K562 (cell line): ENCODE results near the gene NINJ1. TPM values are rescaled to one million over a fixed set of nuclear protein-coding genes. Genes with fewer than 3 reads are reported as not detected.
A peak's percentile ranks its signal among the peaks of the same experiment; 100 is the strongest.

Experiments used
- ATAC-seq: fragments of 200-7000 bp; cut with Tn5 transposase; 3 replicates; pipeline ENCODE4 v1.9.1; 2020; ENCODE audit warnings: moderate library complexity
- BruUV-seq: library from RNA; stranded (reverse); fragments of 400-500 nt; replicated peaks from 2 replicates; lab custom pipeline; 2021; lab: Mats Ljungman, UMichigan
- CTCF ChIA-PET: fragments of 300-600 bp; formaldehyde crosslinking; extraction: SDS; loops from one replicate; lab custom pipeline; 2021; ENCODE audit warnings: low intra/inter-chr PET ratio; lab: Yijun Ruan, JAX
- POLR2A ChIA-PET: fragments of 300-600, 350-650 bp; sonication (Branson Sonifier 250); formaldehyde crosslinking; extraction: SDS; loops from one replicate; lab custom pipeline; 2021; ENCODE audit warnings: antibody characterized with exemption, inconsistent platforms; lab: Yijun Ruan, JAX
- DNase-seq, 4 experiments: peaks; one replicate each; pipeline versions ENCODE4 v3.0.0 to v3.0.0-alpha.2; 2011 to 2018; ENCODE audit warnings: low spot score in 3 of 4, mixed read lengths in 3 of 4; ENCODE audit errors: extremely low read depth in 1 of 4
- FAIRE-seq: peaks from 2 replicates; lab custom pipeline; 2011; peaks lifted over from hg19 to GRCh38; lab: Jason Lieb, UNC
- H2AFZ ChIP-seq: 2 replicates; pipeline ENCODE4 v1.6.0; 2011; ENCODE audit warnings: low read depth, low read length, control low read depth, inconsistent platforms
- H3K27ac ChIP-seq: fragments of 200-600 bp; 3 replicates; pipeline ENCODE4 v1.8.0; 2011; ENCODE audit warnings: low read depth, mild to moderate bottlenecking, control low read depth, inconsistent platforms, low read length, moderate library complexity, mixed read lengths; ENCODE audit errors: extremely low read depth
- H3K27me3 ChIP-seq, 2 experiments: fragments of 300-600 bp in 1 of 2; 2 replicates in 1 of 2; 3 replicates in 1 of 2; pipeline versions ENCODE4 v1.6.0 to v1.8.0; 2011; ENCODE audit warnings: inconsistent platforms in 2 of 2, low read length in 2 of 2, mild to moderate bottlenecking in 1 of 2, mixed read lengths in 1 of 2, moderate library complexity in 1 of 2; ENCODE audit not compliant: control insufficient read depth in 2 of 2, insufficient read depth in 2 of 2
- H3K36me3 ChIP-seq: fragments of 300-600 bp; 3 replicates; pipeline ENCODE4 v1.8.0; 2011; ENCODE audit warnings: mild to moderate bottlenecking, low read length, inconsistent platforms; ENCODE audit not compliant: control insufficient read depth, insufficient read depth
- H3K4me1 ChIP-seq, 2 experiments: fragments of 200-600 bp in 1 of 2; replicated peaks in 1 of 2; 2 replicates in 1 of 2; 3 replicates in 1 of 2; pipeline versions ENCODE4 v1.5.1 to v1.8.0; 2011; ENCODE audit warnings: inconsistent platforms in 2 of 2, low read length in 2 of 2, mild to moderate bottlenecking in 1 of 2, mixed read lengths in 1 of 2, moderate library complexity in 1 of 2; ENCODE audit not compliant: control insufficient read depth in 2 of 2, insufficient read depth in 2 of 2
- H3K4me2 ChIP-seq: 2 replicates; pipeline ENCODE4 v1.6.1; 2011; ENCODE audit warnings: low read length, control low read depth, inconsistent platforms, mixed read lengths; ENCODE audit not compliant: insufficient read depth
- H3K4me3 ChIP-seq: fragments of 200-600 bp; sonication (generic), shearing (Covaris generic); 2 replicates; pipeline ENCODE4 v1.5.1; 2016; ENCODE audit warnings: control low read depth, inconsistent platforms
- H3K79me2 ChIP-seq: fragments of 200-600 bp; 3 replicates; pipeline ENCODE4 v1.8.0; 2011; ENCODE audit warnings: low read length, inconsistent platforms; ENCODE audit not compliant: control insufficient read depth, insufficient read depth
- H3K9ac ChIP-seq, 2 experiments: 2 replicates each; pipeline versions ENCODE4 v1.6.0 to v1.6.1; 2011; ENCODE audit warnings: low read depth in 2 of 2, low read length in 2 of 2, control low read depth in 1 of 2, inconsistent platforms in 1 of 2, mild to moderate bottlenecking in 1 of 2, mixed read lengths in 1 of 2; ENCODE audit not compliant: insufficient read depth in 1 of 2
- H3K9me1 ChIP-seq: one replicate; pipeline ENCODE4 v1.6.0; 2011; ENCODE audit warnings: inconsistent platforms, mild to moderate bottlenecking, low read length, moderate library complexity; ENCODE audit not compliant: control insufficient read depth, insufficient read depth
- H3K9me3 ChIP-seq: replicated peaks from 2 replicates; pipeline ENCODE4 v1.5.1; 2011; ENCODE audit warnings: low read depth, low read length, inconsistent platforms; ENCODE audit not compliant: control insufficient read depth, insufficient read depth
- H4K20me1 ChIP-seq: replicated peaks from 2 replicates; pipeline ENCODE4 v1.6.1; 2011; ENCODE audit warnings: low read length, inconsistent platforms, mixed read lengths; ENCODE audit not compliant: control insufficient read depth, insufficient read depth
- POLR2G ChIP-seq: fragments of 200-400 bp; formaldehyde crosslinking; IDR thresholded peaks from 2 replicates; pipeline ENCODE4 v1.6.1; 2017; ENCODE audit warnings: low read depth, mild to moderate bottlenecking, antibody characterized with exemption, low read length, moderate library complexity
- SPI1 ChIP-seq: IDR thresholded peaks from 2 replicates; pipeline ENCODE4 v1.6.1; 2011; ENCODE audit warnings: low read depth, low read length, control low read depth, borderline replicate concordance
- WGBS: fragments of 100-300 bp; shearing (Covaris generic); methylation state at CpG from one replicate; pipeline ENCODE4 v1.1.6; 2016; ENCODE audit warnings: low coverage, mixed read lengths; ENCODE audit not compliant: insufficient coverage; ENCODE audit errors: missing lambda C conversion rate; 5-methylcytosine and 5-hydroxymethylcytosine counted together
- in situ Hi-C: fragments of 300-500 bp; cut with MboI; formaldehyde crosslinking; loops from 4 replicates; pipeline ENCODE4 v1.15.0; 2018; ENCODE audit warnings: inconsistent platforms, mixed read lengths
- intact Hi-C: fragments of 100-400 bp; cut with micrococcal nuclease; formaldehyde crosslinking; loops from 2 replicates; pipeline ENCODE4 v1.14.2; 2022
- polyA plus RNA-seq, 8 experiments: library from polyadenylated mRNA; depleted of rRNA in 4 of 8; stranded (reverse) in 5 of 8; unstranded in 3 of 8; fragments of >200 nt; fragmentation: Nextera tagmentation in 2 of 8; fragmentation: Illumina TruSeq in 1 of 8; extraction: Ambion mirVana in 2 of 8; extraction: Trizol in 1 of 8; gene quantifications; 2 replicates each; pipeline versions ENCODE4 v1.2.1 to v1.2.3, GENCODE V29; 2011 to 2014; ENCODE audit warnings: inconsistent platforms in 1 of 8, missing spikeins in 1 of 8
- total RNA-seq, 7 experiments: library from RNA; depleted of rRNA in 6 of 7; stranded (reverse); fragments of >200 nt in 6 of 7; fragmentation: Illumina TruSeq in 2 of 7; extraction: Trizol in 2 of 7; gene quantifications; 2 replicates each; pipeline versions ENCODE4 v1.2.1 to v1.2.3, GENCODE V29; 2011 to 2021; ENCODE audit warnings: low replicate concordance in 1 of 7
- TF ChIP-seq, protein P1 (sequence below), 3 experiments: fragments of 200-800 bp in 1 of 3; fragments of 250-450 bp in 1 of 3; fragments of 450-650 bp in 1 of 3; sonication (Bioruptor Pico) in 1 of 3; sonication (Bioruptor generic) in 1 of 3; formaldehyde crosslinking in 1 of 3; IDR thresholded peaks; 2 replicates each; pipeline versions ENCODE4 v1.6.1 to v1.8.0; 2016 to 2022; ENCODE audit warnings: mild to moderate bottlenecking in 2 of 3, missing genetic modification characterization in 2 of 3, missing compliant biosample characterization in 1 of 3, moderate library complexity in 1 of 3

The NINJ1 gene
- total and polyA plus RNA-seq, 9 of the 15 experiments (the other 6 are each of a cell fraction or from before 2014, with no cell fraction given) = 0.13 to 8.4 (median 4.9) TPM

DNA sequence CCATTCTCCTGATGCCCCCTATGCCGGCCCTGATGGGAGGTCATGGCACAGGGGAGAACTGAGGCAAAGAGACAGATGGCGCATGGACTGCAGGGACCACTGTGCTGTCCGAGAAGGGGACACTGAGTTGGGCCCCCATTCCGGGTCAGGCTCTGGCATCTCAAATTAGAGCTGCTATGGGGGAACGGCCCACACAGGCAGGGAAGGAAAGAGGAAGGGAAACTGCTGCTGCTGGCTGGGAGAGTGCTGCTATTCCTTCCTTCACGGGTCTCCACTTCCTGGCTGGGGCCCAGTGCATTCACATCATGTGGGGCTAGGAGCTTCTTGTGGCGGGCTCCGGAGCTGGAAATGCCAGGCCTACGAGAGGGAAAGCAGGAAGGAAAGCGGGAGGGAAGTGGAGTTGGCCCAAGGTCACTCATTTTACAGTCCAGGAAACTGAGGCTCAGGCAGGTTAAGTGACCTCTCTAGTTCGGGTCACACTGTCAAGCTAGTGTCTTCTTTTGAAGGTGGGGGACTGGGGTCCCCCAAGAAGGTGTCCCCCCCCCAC lies 39.3 kb downstream of the NINJ1 start (continued):
- TF ChIP-seq SPI1 = peak; percentile 60; the same call in 1 of the 2 replicates

DNA sequence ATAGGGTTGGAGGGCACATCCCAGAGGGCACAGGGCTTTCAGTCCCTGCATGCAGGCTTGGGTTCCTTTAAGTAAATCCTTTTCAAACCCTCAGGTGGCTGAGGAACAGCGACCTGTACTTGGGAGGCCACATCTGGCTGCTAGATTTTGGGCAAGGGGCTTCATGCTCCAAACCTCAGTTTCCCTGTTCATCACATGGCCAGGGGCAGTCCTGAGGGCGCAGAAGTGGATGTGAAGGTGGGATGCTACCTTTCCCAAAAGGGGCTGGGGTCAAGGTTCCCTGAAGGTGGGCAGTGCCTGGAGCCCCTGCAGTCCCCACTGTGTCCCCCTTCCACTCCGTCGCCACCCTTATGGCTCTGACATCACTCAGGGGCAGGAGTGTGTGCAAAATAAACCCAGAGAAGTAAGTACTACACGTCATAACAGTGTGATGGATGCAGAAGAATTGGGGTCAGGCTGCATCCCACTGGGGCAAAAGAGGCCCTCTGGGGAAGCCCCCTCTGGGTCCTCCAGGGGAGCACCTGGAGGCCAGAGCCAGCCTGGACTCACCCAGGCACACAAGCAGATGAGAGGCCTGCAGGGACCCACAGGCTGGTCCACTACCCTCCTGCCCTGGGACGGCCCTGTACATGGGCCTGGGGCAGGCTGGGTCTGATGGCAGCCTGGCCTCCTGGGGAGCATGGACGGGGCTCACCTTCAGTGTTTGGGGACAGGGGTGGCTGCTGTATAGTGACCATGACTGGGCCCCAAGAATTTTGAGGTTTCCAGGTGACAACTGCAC lies 40.0 kb downstream of the NINJ1 start:
- FAIRE-seq = no peak

More for the DNA sequence above, 40.0 kb downstream of the NINJ1 start:
- 84% methylated on average over 7 of the region's 7 CpGs for WGBS
- intact Hi-C loops = no loop called here
- Histone ChIP-seq H2AFZ (no peak overlapping the region), H3K9me3 (no peaks in the 10 kb centered on the region; the same call in 1 of the 2 replicates), H3K27ac (no peak overlapping the region; the same call in 2 of the 3 replicates), H4K20me1 (no peaks in the 10 kb centered on the region), H3K27me3 (no peaks in the 10 kb centered on the region), H3K4me1 (peaks cover 28 to 43% of the 10 kb centered on the region in 2 experiments)
- ATAC-seq = no peak
- ChIA-PET CTCF (no interaction called here), POLR2A (interaction anchor here (1.1 kb wide), 1 partner anchor 8 kb away, joined by 5 read pairs; no protein-coding TSS in a partner anchor)
- in situ Hi-C loops = no loop called here
- TF ChIP-seq POLR2G = 0 out of 2 replicates have a peak, but pooled peaks have one; percentile 40
- TF ChIP-seq, protein P1, sequence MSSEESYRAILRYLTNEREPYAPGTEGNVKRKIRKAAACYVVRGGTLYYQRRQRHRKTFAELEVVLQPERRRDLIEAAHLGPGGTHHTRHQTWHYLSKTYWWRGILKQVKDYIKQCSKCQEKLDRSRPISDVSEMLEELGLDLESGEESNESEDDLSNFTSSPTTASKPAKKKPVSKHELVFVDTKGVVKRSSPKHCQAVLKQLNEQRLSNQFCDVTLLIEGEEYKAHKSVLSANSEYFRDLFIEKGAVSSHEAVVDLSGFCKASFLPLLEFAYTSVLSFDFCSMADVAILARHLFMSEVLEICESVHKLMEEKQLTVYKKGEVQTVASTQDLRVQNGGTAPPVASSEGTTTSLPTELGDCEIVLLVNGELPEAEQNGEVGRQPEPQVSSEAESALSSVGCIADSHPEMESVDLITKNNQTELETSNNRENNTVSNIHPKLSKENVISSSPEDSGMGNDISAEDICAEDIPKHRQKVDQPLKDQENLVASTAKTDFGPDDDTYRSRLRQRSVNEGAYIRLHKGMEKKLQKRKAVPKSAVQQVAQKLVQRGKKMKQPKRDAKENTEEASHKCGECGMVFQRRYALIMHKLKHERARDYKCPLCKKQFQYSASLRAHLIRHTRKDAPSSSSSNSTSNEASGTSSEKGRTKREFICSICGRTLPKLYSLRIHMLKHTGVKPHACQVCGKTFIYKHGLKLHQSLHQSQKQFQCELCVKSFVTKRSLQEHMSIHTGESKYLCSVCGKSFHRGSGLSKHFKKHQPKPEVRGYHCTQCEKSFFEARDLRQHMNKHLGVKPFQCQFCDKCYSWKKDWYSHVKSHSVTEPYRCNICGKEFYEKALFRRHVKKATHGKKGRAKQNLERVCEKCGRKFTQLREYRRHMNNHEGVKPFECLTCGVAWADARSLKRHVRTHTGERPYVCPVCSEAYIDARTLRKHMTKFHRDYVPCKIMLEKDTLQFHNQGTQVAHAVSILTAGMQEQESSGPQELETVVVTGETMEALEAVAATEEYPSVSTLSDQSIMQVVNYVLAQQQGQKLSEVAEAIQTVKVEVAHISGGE (CRISPR knock-in tag; IDR thresholded peaks at IDR 0.05) = no peak
- TF ChIP-seq, all 486 proteins: peak for 1
- Histone ChIP-seq H3K36me3 (no peaks in the 10 kb centered on the region), H3K79me2 (no peaks in the 10 kb centered on the region; the same call in 2 of the 3 replicates), H3K4me3 (no peak overlapping the region), H3K4me2 (no peak overlapping the region; the same call in 1 of the 2 replicates), H3K9me1 (peaks cover 4% of the 10 kb centered on the region), H3K9ac (peak overlapping the region; percentile 94 to 98; a peak in 3 of 4 replicates)
- BruUV-seq = no TSS peak
- no peak for DNase-seq
